ENCODE data around the gene MTHFD2. TPM values are rescaled to one million over a fixed set of nuclear protein-coding genes. Genes with fewer than 3 reads are reported as not detected.
"Not testable (repeated sequence)": the region's sequence is repeated elsewhere in the genome, so short reads cannot be mapped to it uniquely, and the experiment has no call there.

Gene MTHFD2
- total RNA-seq, 1 donor, result 31.8 TPM

DNA sequence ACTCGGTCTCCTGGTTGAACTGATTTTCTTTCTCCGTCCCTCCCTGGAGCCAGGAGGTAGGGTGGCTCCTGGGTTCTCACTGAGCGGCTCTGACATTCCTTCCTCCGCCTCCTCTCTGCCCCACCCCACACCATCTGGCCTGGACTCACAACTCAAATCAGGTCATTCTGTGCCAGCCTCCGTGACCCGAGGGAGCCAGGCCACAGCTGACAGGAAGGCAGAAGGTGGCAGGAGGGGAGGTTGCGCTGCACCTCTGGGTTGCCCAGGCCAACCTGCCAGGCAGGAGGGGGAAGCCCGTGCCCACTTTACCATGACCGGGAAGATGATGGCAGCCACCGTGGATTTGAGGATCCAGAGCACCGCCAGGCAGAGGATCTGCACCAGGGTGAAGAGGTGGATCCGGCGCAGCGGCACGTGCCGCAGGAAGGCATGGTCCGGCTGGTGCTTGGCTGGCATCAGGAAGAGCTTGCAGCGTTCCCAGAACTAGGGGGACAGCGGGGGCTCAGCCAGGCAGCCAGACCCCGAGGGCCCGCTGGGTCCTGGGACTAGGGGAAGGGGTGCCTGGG is 28.3 kb downstream of the MTHFD2 start:
- DNase-seq (ENCODE audit: low read depth in 2 of 3, low spot score in 2 of 3), result no peak

- DNase-seq (ENCODE audit: low read depth in 2 of 3, low spot score in 2 of 3), result no peak
These were observed 29.2 kb downstream of the MTHFD2 start for GRCh38 chr2:74227646-74228045.

DNA sequence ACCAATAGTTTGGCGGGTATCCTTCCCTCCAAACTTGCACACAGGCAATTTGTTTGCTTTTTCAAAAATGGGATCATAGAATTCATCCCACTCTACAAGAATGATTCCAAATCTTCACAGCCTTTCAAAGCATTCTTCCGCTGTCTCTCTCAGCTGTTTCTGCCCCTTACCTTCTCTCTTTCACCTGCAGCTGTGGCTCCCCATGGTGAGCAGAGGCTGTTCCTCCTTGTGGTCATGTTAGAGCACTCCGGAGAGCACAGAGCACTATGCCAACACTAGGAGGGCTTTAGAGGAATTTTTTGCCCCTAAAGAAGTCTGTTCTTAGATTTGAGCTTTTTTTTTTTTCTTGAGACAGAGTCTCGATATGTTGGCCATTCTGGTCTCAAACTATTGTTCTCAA is 30.4 kb downstream of the MTHFD2 start:
- DNase-seq (ENCODE audit: low read depth in 2 of 3, low spot score in 2 of 3), result no peak

DNA sequence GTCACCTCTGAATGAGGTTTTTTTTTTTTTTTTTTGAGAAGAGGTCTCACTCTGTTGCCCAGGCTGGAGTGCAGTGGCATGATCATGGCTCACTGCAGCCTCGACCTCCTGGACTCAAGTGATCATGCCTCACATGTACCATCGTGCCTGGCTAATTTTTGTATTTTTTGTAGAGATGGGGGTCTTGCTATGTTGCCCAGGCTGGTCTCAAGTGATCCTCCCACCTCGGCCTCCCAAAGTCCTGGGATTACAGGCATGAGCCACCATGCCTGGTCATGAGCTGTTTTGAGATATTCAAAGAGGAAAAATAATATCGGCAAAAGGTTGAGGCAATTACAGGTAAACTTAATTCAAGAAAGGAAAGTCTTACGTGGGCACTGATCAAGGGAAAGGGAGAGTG is 31.4 kb downstream of the MTHFD2 start:
- DNase-seq (ENCODE audit: low read depth in 2 of 3, low spot score in 2 of 3), result not testable (repeated sequence)

DNA sequence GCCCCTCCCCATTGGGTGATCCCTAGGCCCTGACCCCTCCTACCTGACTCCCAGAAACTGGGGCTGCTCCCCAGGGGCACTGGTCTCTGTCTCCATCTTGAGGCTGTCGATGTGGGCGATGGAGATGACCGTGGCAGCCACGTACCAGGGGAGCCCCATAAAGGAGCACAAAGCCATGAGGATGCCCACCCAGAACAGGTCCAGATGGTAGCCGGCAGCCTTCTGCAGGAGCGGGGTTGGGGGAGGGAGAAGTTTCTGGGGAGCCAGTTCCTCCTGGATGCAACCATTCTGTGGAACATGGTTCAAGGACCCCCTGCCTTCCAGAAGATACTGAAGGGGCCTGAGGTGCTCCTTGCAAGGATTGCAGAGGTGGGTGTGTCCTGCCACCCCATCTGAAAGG is 34.0 kb downstream of the MTHFD2 start:
- DNase-seq (ENCODE audit: low read depth in 2 of 3, low spot score in 2 of 3), result no peak

DNA sequence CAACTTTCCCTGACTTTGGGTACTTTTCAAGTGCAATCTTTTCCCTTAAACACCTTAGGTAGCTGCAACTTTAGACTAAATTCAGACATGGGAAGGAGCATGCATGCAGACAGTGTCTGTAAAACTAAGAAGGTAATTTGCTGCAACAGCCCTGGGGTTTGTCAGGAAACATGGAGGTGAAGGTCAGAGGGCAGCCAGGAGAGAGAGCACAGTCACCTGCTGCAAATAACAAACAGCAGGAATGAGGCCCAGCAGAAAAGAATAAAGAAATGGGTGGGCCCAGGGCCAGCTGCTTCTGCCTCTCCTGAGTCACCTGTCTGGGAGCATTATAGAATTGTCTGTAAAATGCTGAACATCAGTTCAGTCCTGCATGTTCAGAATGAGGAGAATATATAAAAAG is 35.2 kb downstream of the MTHFD2 start:
- DNase-seq (ENCODE audit: low read depth in 2 of 3, low spot score in 2 of 3), result no peak

GRCh38 chr2:74235041-74235440 is 36.6 kb downstream of the MTHFD2 start:
- DNase-seq (ENCODE audit: low read depth in 2 of 3, low spot score in 2 of 3), result no peak

- no peak for DNase-seq (ENCODE audit: low read depth in 2 of 3, low spot score in 2 of 3)
These were observed 40.5 kb downstream of the MTHFD2 start for GRCh38 chr2:74238879-74239278.

DNA sequence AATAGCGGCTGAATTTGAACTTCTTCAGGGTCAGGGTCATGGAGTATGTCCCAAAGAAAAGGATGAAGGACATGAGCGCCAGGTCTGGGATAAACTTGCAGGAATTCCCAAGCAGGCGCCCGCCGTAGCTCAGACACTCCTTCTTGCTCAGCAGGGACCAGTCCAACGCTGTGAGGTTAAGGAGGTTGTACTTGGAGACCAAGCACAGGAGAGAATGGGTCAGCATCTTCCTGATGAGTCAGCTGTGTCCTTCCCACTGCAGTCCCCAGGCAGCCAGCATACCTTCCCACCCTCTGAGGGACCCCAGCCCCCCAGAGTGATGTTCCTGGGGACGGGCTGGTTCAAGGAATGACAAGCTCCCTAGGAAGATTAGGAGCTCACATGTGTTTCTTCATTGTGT is 40.9 kb downstream of the MTHFD2 start:
- no peak for DNase-seq (ENCODE audit: low read depth in 2 of 3, low spot score in 2 of 3)

GRCh38 chr2:74242354-74243071 is 44.1 kb downstream of the MTHFD2 start:
- DNase-seq (ENCODE audit: low read depth in 2 of 3, low spot score in 2 of 3), result no peak

DNA sequence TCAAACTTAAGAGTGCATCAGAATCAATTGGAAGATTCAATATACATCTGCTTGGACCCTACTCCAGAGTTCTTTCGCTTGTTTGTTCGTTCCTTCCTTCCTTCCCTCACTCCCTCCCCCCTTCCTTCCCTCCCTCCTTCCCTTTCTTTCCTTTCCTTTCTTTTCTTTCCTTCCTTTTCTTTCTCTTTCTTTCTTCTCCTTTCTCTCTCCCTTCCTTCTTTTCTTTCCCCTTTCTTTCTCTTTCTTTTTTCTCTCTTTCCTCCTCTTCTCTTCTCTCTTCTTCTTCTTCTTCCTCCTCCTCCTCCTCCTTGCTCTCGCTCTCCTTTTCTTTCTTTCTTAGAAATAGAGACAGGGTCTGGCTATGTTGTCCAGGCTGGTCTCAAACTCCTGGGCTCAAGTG is 45.9 kb downstream of the MTHFD2 start:
- no peak for DNase-seq (ENCODE audit: low read depth in 2 of 3, low spot score in 2 of 3)

DNA sequence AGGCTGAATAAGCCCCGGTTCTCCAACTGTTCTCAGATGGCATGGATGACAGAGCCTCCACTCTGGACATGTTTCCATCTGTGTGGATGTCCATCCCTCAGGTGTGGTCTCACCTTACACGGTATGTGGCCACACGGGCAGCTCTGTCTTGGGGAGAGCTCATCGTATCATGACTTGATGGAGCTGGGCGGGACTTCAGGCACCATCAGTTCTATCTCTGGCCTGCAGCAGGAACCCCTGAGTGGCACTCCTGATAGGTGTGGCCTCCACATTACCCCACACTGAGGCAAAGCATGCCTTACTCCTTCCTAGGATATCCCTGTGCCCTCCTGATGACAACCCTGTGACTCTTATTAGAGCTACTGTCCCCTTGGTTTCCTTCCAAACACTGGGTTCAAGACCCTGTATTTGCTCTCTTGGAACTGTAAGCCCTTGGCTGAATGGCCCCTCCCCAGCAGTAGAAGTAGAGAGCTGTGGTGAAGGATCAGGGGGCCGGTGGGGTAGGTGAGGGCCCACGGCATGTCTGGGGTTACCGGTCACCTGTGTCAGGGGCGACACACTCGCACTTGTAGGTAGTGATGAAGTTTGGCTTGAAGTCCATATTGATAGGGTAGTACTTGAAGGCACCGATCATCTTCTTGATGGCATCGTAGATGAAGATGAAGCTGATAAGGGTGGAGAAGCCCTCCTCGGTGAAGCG is 48.2 kb downstream of the MTHFD2 start:
- no peak for DNase-seq (ENCODE audit: low read depth in 2 of 3, low spot score in 2 of 3)

- DNase-seq (ENCODE audit: low read depth in 2 of 3, low spot score in 2 of 3), result no peak
These were observed 51.1 kb downstream of the MTHFD2 start for GRCh38 chr2:74249406-74250122.

DNA sequence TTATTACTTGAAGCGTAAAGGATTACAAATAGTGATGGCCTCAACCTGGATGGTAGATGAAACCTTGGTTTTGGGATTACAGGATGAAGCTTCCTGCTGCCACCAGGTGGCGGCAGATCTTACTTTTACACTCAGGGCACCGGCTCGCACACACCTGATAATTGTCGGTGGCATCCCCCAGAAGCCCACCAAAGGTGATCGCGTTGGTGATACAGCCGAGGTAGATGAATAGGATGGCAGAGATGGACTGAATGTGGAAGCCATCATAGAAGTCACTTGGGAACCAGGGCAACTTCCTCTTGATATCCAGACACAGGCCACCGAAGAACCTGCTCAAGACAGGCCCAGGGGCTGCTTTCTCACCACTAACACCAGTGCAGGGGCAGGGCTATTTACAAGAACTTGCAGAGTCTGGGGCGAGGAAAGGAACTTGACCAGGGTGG is 51.8 kb downstream of the MTHFD2 start:
- DNase-seq (ENCODE audit: low read depth in 2 of 3, low spot score in 2 of 3), result peak; percentile 40 to 51 (median 43)

GRCh38 chr2:74252036-74252435 is 53.6 kb downstream of the MTHFD2 start:
- DNase-seq (ENCODE audit: low read depth in 2 of 3, low spot score in 2 of 3), result no peak

- no peak for DNase-seq (ENCODE audit: low read depth in 2 of 3, low spot score in 2 of 3)
These were observed 54.4 kb downstream of the MTHFD2 start for GRCh38 chr2:74252862-74253261.

GRCh38 chr2:74253306-74253970 is 55.0 kb downstream of the MTHFD2 start:
- no peak for DNase-seq (ENCODE audit: low read depth in 2 of 3, low spot score in 2 of 3)

DNA sequence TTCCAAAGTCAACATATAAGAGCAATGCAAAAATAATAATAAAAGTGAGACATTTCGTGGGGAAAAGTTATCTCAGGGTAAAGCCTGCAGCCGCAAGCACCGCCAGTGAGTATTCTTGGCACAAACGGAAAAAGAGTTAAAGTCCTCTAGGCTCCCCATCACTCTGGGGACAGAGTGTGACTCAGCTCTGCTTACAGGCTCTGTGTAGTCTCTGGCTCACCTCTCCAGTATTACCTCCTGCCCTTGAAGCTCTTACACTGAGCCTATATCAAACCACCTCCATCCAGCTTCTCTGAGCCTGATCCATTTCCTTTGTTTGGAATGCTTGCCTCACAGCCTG is 55.5 kb downstream of the MTHFD2 start:
- no peak for DNase-seq (ENCODE audit: low read depth in 2 of 3, low spot score in 2 of 3)

GRCh38 chr2:74255660-74256213 is 57.3 kb downstream of the MTHFD2 start:
- DNase-seq (ENCODE audit: low read depth in 2 of 3, low spot score in 2 of 3), result no peak

DNA sequence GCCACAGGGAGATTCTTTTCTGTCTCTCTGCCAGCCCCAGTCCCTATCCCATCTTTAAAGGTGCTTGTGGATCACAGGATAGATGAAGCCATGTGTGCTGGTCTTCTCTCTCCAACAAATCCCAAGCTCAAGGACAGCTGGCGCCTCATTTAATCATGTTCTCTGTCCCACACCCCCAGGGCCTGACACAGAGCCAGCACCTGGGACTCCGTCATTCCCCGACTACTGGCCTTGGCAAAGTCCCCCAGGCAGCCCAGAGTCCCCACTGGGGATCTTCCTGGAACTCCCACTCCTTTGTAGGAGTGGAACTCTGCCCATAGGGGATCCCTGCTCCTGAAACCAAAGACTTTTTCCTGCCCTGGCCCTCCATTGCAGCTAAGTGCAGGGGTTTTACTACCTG is 60.8 kb downstream of the MTHFD2 start:
- no peak for DNase-seq (ENCODE audit: low read depth in 2 of 3, low spot score in 2 of 3)

DNA sequence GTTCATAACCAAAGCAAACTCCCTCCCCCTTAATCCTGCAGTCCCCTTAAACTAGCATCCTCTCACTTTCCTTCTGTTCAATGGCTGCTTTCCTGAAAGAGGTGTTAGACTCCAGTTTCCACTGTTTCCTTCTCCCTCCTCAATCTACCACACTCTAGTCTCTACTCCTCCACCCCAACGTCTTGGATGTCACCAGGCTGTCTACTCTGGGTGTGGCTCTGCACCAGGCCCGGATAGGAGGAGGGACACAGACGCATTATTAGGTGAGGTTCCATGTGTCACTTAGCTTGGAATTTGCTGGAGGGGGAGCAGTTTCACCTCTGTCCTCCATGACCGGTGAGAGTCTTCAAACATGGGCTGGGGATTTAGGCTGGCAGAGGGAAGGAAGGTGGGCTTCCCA is 61.3 kb downstream of the MTHFD2 start:
- DNase-seq (ENCODE audit: low read depth in 2 of 3, low spot score in 2 of 3), result no peak

Data from hematopoietic multipotent progenitor cell (in vitro differentiated cells).